ENCODE results near the gene TMEM151A. TPM values are rescaled to one million over a fixed set of nuclear protein-coding genes. Genes with fewer than 3 reads are reported as not detected.

TMEM151A gene
- total RNA-seq = 10 to 100 TPM in 1 of 4 donors, 1 to 10 TPM in 2, not detected in 1; 1.6 to 14.8 (median 9.1) TPM

GRCh38 chr11:66291706-66292542 lies at the start of gene TMEM151A:
Gene TMEM151A (plus strand): TSS chr11:66291894. CDS start chr11:66292014, 120 bp downstream.
- DNase-seq (ENCODE audit: low spot score) (no peak), ATAC-seq (ENCODE audit: low FRiP score) (no peak)
- TF ChIP-seq, protein P1, sequence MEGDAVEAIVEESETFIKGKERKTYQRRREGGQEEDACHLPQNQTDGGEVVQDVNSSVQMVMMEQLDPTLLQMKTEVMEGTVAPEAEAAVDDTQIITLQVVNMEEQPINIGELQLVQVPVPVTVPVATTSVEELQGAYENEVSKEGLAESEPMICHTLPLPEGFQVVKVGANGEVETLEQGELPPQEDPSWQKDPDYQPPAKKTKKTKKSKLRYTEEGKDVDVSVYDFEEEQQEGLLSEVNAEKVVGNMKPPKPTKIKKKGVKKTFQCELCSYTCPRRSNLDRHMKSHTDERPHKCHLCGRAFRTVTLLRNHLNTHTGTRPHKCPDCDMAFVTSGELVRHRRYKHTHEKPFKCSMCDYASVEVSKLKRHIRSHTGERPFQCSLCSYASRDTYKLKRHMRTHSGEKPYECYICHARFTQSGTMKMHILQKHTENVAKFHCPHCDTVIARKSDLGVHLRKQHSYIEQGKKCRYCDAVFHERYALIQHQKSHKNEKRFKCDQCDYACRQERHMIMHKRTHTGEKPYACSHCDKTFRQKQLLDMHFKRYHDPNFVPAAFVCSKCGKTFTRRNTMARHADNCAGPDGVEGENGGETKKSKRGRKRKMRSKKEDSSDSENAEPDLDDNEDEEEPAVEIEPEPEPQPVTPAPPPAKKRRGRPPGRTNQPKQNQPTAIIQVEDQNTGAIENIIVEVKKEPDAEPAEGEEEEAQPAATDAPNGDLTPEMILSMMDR (IDR thresholded peaks at IDR 0.05) = no peak

DNA sequence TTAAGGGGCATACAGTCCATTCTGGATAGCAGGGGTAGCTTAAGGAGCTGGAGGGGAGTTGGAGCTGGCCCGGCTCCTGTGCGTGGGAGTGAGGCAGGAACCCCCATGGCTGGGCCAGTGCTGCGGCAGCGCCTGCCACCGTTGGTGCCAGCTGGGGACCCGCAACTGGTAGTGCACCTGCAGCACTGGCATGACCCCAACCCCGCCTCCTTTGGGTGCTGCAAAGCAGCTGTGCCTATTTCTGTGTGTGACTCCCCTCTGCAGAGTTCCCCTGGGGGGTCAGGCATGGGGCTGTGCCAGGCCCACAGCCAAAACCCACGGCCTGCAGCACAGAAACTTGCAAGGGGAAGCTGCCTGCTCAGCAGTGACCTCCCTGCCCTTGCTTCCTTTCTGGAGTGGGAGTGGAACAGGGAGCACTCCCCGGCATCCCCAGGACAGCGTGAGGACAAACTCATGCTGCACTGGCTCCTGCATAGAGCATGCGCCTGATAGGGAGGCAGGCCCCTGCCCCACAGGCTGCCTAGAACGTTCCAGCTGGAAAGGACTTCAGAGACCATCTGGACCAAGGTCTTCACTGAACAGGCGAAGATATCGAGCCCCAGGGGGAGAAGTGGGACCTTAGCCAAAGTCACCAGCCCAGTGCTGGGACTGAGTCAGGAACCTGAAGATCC lies 49.5 kb upstream of the TMEM151A start:
- TF ChIP-seq, protein P1 (IDR thresholded peaks at IDR 0.05) = no peak
- ATAC-seq (ENCODE audit: low FRiP score) = no peak
- no peak for DNase-seq (ENCODE audit: low spot score)

DNA sequence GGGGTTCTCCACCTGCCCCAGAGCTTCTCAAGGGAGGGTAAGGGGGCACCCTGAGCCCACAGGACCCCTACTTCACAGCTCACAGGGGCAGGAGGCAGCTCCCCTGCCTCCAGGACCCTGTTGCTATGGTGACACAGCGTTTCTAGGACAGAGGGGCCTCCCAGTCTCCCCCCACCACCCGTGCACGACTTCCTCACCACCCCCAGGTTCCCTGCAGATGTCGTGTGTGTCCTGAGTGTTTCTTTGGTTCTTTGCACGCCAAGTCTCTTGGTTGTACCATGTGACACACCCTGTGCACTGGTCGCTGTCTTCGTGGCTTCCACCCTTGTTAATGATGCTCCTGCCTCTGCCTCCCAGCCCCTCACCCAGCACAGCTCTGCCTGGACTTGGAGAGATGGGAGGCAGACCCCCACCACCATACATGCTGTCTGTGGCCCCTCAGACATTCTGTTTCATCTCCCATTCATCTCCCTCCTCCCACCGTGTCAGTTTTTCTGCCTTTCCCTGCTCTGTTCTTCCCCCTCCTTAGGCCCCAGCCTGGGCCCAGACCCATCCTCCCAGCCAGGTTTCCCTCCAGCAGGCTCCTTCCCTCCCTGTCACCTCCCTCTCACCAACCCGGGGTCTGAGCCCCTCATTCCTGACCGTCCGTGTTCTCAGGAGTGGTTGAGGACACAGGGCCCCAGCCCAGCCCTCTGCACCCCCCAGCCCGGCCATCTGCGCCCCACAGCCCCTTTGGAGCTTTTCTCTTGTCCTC lies 47.7 kb upstream of the TMEM151A start:
- DNase-seq (ENCODE audit: low spot score) (no peak), ATAC-seq (ENCODE audit: low FRiP score) (no peak)
- TF ChIP-seq, protein P1 (IDR thresholded peaks at IDR 0.05) = no peak

DNA sequence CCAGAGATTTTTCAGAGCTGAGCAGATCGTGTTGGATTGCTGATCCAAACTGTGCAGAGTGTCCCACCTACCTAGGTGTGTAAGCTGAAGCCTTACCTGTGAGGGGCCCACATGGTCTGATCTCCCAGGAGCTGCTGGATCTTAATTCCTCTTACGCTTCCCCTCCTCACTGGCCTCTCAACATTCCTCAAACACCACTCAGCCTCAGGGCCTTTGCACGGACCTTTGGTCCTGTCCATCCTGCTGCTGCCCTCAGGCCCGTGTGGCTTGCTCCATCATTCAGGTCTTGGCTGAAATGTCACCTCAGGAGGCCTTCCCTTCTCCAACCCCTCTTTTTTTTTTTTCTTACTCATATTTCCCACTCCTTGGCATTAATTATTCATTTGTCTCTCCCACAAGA lies 44.4 kb upstream of the TMEM151A start:
- DNase-seq (ENCODE audit: low spot score) = no peak
- no peak for ATAC-seq (ENCODE audit: low FRiP score)
- TF ChIP-seq, protein P1 (IDR thresholded peaks at IDR 0.05) = no peak

DNA sequence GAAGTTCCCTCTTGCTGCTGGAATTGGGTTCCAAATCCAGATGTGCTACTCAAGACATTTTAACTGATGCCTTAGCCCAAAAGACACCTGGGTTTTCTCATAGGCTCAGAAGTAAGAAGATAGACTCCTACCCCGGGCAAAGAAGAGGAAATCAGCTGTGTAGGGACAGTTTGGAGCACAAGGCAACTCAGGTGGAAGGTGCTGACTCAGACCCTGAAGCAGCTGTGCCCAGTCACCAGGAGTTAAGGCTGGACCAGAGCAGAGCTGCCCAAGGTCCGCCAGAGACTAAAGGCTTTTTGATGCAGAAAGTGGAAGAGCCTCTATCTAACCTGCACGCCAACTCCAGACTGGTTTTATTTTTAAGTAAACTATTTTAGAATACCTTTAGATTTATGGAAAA lies 43.9 kb upstream of the TMEM151A start:
- TF ChIP-seq, protein P1 (IDR thresholded peaks at IDR 0.05) = no peak
- no peak for DNase-seq (ENCODE audit: low spot score)
- no peak for ATAC-seq (ENCODE audit: low FRiP score)

DNA sequence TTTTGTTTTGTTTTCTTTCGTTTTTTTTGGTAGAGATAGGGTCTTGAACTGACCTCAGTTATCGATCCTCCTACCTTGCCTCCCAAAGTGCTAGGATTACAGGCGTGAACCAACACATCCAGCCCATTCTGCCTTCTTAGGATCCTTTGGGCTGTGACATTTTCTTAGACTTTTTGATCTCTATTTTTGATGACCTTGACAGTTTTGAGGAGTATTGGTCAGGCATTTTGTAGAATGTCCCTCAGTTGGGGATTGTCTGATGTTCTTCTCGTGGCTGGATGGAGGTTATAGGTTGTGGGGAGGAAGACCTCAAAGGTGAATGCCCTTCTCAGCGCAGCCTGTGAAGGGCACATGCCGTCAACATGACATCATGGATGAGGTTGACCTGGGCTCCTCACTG lies 42.8 kb upstream of the TMEM151A start:
- TF ChIP-seq, protein P1 (IDR thresholded peaks at IDR 0.05) = no peak
- DNase-seq (ENCODE audit: low spot score) = no peak
- no peak for ATAC-seq (ENCODE audit: low FRiP score)
